Kidney epithelial cell (primary cell): Measurements from ENCODE around the gene TGFA. TPM values are rescaled to one million over a fixed set of nuclear protein-coding genes. Genes with fewer than 3 reads are reported as not detected.
"Not testable (repeated sequence)": the region's sequence is repeated elsewhere in the genome, so short reads cannot be mapped to it uniquely, and the experiment has no call there.

ENCODE experiments used
- DNase-seq: peaks from one replicate; pipeline ENCODE4 v3.0.0-alpha.2; 2010; ENCODE audit warnings: low read depth
- H3K27me3 ChIP-seq: 2 replicates; pipeline ENCODE4 v1.6.0; 2011; ENCODE audit warnings: low read length; ENCODE audit not compliant: control insufficient read depth, insufficient read depth
- H3K36me3 ChIP-seq: 2 replicates; pipeline ENCODE4 v1.5.1; 2011; ENCODE audit warnings: low read length; ENCODE audit not compliant: control insufficient read depth, insufficient read depth
- H3K4me3 ChIP-seq: 2 replicates; pipeline ENCODE4 v1.5.1; 2011; ENCODE audit warnings: low read depth, mild to moderate bottlenecking, control low read depth, low read length
- CTCF ChIP-seq: IDR thresholded peaks from 2 replicates; pipeline ENCODE4 v1.5.1; 2011; ENCODE audit warnings: mild to moderate bottlenecking, moderate library complexity, low read length, control low read depth, inconsistent platforms; ENCODE audit not compliant: insufficient read depth, poor library complexity, severe bottlenecking
- total RNA-seq: library from RNA; depleted of rRNA; stranded (reverse); fragments of >200 nt; gene quantifications from 2 replicates; pipeline ENCODE4 v1.2.3, GENCODE V29; 2015

The TGFA gene
- total RNA-seq, 1 donor from 2014 or later = 72.1 TPM

- TF ChIP-seq CTCF = no peak
- Histone ChIP-seq H3K36me3 (no peaks in the 10 kb centered on the region), H3K4me3 (no peak overlapping the region), H3K27me3 (no peaks in the 10 kb centered on the region)
- no peak for DNase-seq
Measured at GRCh38 chr2:70471129-70471528, 82.5 kb downstream of the TGFA start.

- Histone ChIP-seq H3K4me3 (no peak overlapping the region), H3K36me3 (no peaks in the 10 kb centered on the region), H3K27me3 (no peaks in the 10 kb centered on the region)
- TF ChIP-seq CTCF = no peak
- DNase-seq = no peak
Measured at GRCh38 chr2:70469961-70470360, 83.7 kb downstream of the TGFA start.

GRCh38 chr2:70469435-70469834 is 84.2 kb downstream of the TGFA start:
- H3K36me3 ChIP-seq = no peaks in the 10 kb centered on the region
- no peaks in the 10 kb centered on the region for H3K27me3 ChIP-seq
- TF ChIP-seq CTCF = peak; percentile 6
- no peak overlapping the region for H3K4me3 ChIP-seq
- no peak for DNase-seq

GRCh38 chr2:70468878-70469277 is 84.7 kb downstream of the TGFA start:
- no peaks in the 10 kb centered on the region for H3K27me3 ChIP-seq
- no peak for DNase-seq
- TF ChIP-seq CTCF = no peak
- no peak overlapping the region for H3K4me3 ChIP-seq
- H3K36me3 ChIP-seq = no peaks in the 10 kb centered on the region

- TF ChIP-seq CTCF = no peak
- H3K27me3 ChIP-seq = no peaks in the 10 kb centered on the region
- no peak overlapping the region for H3K4me3 ChIP-seq
- H3K36me3 ChIP-seq = no peaks in the 10 kb centered on the region
- DNase-seq = no peak
Measured at GRCh38 chr2:70467831-70468779, 85.5 kb downstream of the TGFA start.

GRCh38 chr2:70467237-70467636 is 86.4 kb downstream of the TGFA start:
- Histone ChIP-seq H3K4me3 (no peak overlapping the region), H3K36me3 (no peaks in the 10 kb centered on the region), H3K27me3 (no peaks in the 10 kb centered on the region)
- no peak for TF ChIP-seq CTCF
- no peak for DNase-seq

GRCh38 chr2:70466647-70467046 is 87.0 kb downstream of the TGFA start:
- not testable (repeated sequence) for DNase-seq, H3K4me3 ChIP-seq, H3K36me3 ChIP-seq, H3K27me3 ChIP-seq
